ENCODE data around the gene RNF115.
"Not testable (repeated sequence)": the region's sequence is repeated elsewhere in the genome, so short reads cannot be mapped to it uniquely, and the experiment has no call there.

RNF115 gene

DNA sequence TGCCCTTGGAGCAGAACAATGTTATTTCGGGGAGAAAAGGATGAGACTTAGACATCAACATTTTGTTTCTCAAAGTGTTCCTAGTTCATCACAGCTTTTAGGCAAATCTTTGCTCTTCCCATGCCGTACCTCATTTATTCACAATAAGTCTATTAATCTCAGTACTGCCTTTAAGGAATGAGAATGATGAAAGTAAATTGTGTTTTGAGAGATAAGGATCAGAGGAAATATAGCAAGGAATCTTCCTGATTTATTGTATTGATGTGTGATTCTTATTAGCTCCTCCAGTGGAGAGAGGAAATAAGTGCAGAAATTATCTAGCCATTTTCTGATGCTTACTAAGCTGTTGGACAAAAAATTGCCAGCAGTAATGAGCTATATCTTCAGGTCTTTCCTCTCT lies 2.1 kb upstream of the RNF115 start:
- no peak overlapping the region for H2BK5ac ChIP-seq (ENCODE audit: low read depth, low read length, poor library complexity)
- no peak overlapping the region for H3K9ac ChIP-seq (ENCODE audit: low read length)
- H3K79me1 ChIP-seq (ENCODE audit: low read length), result peaks cover 7% of the 10 kb centered on the region
- H2AFZ ChIP-seq (ENCODE audit: insufficient read depth, low read length, poor library complexity), result no peak overlapping the region
- no peak for DNase-seq
- H3K4me1 ChIP-seq (ENCODE audit: control insufficient read depth in 1 of 2, insufficient read depth in 2 of 2, low read length in 2 of 2), result peaks cover 0 to 2% of the 10 kb centered on the region in 2 experiments
- no peak overlapping the region for H2AK5ac ChIP-seq (ENCODE audit: low read length)
- WGBS (ENCODE audit: extremely low coverage, insufficient coverage, insufficient read length), result no CpG with 5 or more reads among the region's 2 CpGs
- no peak overlapping the region for H3K14ac ChIP-seq (ENCODE audit: low read length)
- H2BK120ac ChIP-seq (ENCODE audit: insufficient read depth, low read length, poor library complexity), result no peak overlapping the region
- H4K12ac ChIP-seq (ENCODE audit: low read depth, low read length), result no peak overlapping the region
- H2BK12ac ChIP-seq (ENCODE audit: low read length), result no peak overlapping the region
- H4K8ac ChIP-seq (ENCODE audit: low read depth, low read length), result no peak overlapping the region
- H3K27ac ChIP-seq (ENCODE audit: low read depth, low read length), result no peak overlapping the region
- H3K4me3 ChIP-seq (ENCODE audit: low read depth, low read length), result no peak overlapping the region
- no peaks in the 10 kb centered on the region for H3K9me3 ChIP-seq (ENCODE audit: insufficient read depth, low read depth, low read length)
- H3K18ac ChIP-seq (ENCODE audit: low read length), result no peak overlapping the region
- H3K4me2 ChIP-seq (ENCODE audit: low read length), result no peak overlapping the region
- no peaks in the 10 kb centered on the region for H3K27me3 ChIP-seq (ENCODE audit: insufficient read depth, low read length)
- H3K23ac ChIP-seq (ENCODE audit: low read length), result no peak overlapping the region
- no peak overlapping the region for H3K4ac ChIP-seq (ENCODE audit: low read depth, low read length)
- H3K79me2 ChIP-seq (ENCODE audit: control insufficient read depth, insufficient read depth, low read length, poor library complexity), result peaks cover 6% of the 10 kb centered on the region
- no peak overlapping the region for H4K91ac ChIP-seq (ENCODE audit: low read depth, low read length)
- H3K36me3 ChIP-seq (ENCODE audit: control insufficient read depth in 1 of 2, insufficient read depth in 2 of 2, low read length in 2 of 2), result peaks cover 13 to 24% of the 10 kb centered on the region in 2 experiments

DNA sequence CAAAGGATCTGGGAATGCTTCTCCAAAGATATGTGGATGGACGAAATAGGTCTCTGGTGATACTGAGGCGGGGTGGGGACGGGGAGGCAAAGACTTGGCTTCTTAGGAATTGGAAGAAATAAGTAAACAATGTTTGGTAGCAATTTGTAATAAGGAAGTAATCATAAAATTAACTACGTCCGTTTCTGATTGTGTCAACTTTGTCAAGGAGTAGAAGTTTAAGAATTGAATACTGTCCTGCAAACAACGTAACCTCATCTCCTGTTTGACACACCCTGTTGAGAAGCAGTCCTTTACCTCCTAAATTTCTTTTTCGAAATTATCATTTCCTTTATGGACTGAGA lies 576 bp upstream of the RNF115 start:
- H2BK12ac ChIP-seq (ENCODE audit: low read length), result no peak overlapping the region
- H3K4me3 ChIP-seq (ENCODE audit: low read depth, low read length), result peak overlapping the region; percentile 88
- no CpG with 5 or more reads among the region's 7 CpGs for WGBS (ENCODE audit: extremely low coverage, insufficient coverage, insufficient read length)
- peak overlapping the region; percentile 39 for H3K4me2 ChIP-seq (ENCODE audit: low read length)
- peak overlapping the region; percentile 79 for H3K27ac ChIP-seq (ENCODE audit: low read depth, low read length)
- H3K4me1 ChIP-seq (ENCODE audit: control insufficient read depth in 1 of 2, insufficient read depth in 2 of 2, low read length in 2 of 2), result peaks cover 0 to 2% of the 10 kb centered on the region in 2 experiments
- peak overlapping the region; percentile 91 for H4K8ac ChIP-seq (ENCODE audit: low read depth, low read length)
- H3K14ac ChIP-seq (ENCODE audit: low read length), result peak overlapping the region; percentile 78
- peak overlapping the region; percentile 94 for H3K9ac ChIP-seq (ENCODE audit: low read length)
- peaks cover 7 to 16% of the 10 kb centered on the region in 2 experiments for H3K36me3 ChIP-seq (ENCODE audit: control insufficient read depth in 1 of 2, insufficient read depth in 2 of 2, low read length in 2 of 2)
- peak overlapping the region; percentile 49 for H4K91ac ChIP-seq (ENCODE audit: low read depth, low read length)
- no peaks in the 10 kb centered on the region for H3K27me3 ChIP-seq (ENCODE audit: insufficient read depth, low read length)
- H3K23ac ChIP-seq (ENCODE audit: low read length), result no peak overlapping the region
- H3K79me2 ChIP-seq (ENCODE audit: control insufficient read depth, insufficient read depth, low read length, poor library complexity), result peaks cover 6% of the 10 kb centered on the region
- H2AFZ ChIP-seq (ENCODE audit: insufficient read depth, low read length, poor library complexity), result peak overlapping the region; percentile 58
- no peaks in the 10 kb centered on the region for H3K9me3 ChIP-seq (ENCODE audit: insufficient read depth, low read depth, low read length)
- peak overlapping the region; percentile 13 for H3K4ac ChIP-seq (ENCODE audit: low read depth, low read length)
- H2AK5ac ChIP-seq (ENCODE audit: low read length), result no peak overlapping the region
- no peak for DNase-seq
- peak overlapping the region; percentile 84 for H4K12ac ChIP-seq (ENCODE audit: low read depth, low read length)
- peak overlapping the region; percentile 10 for H2BK5ac ChIP-seq (ENCODE audit: low read depth, low read length, poor library complexity)
- peaks cover 7% of the 10 kb centered on the region for H3K79me1 ChIP-seq (ENCODE audit: low read length)
- peak overlapping the region; percentile 37 for H2BK120ac ChIP-seq (ENCODE audit: insufficient read depth, low read length, poor library complexity)
- peak overlapping the region; percentile 73 for H3K18ac ChIP-seq (ENCODE audit: low read length)

DNA sequence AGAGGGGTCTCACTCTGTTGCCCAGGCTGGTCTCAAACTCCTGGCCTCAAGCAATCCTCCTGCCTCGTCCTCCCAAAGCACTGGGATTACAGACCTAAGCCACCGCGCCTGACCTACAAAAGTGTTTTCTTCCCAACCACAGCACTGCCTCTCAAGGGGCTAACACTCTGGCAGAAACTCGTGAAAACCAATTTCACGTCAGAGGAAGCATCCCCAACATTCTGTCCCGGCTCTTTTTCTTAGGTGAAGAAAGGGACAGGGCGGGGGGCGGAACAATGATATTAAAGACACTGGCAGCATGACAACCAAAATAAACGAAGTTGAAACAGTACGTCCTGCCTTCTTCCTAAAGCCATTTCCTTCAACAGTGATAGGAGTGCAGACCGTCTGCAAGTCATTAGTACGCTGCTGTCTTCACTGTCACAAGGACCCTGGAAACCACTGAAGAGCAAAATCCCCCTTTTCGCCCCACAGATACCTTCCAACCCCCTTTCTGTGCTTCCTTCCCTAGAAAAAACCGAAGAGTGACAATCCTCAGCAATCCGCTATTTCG lies 1.0 kb downstream of the RNF115 start:
- H3K9ac ChIP-seq (ENCODE audit: low read length), result not testable (repeated sequence)

DNA sequence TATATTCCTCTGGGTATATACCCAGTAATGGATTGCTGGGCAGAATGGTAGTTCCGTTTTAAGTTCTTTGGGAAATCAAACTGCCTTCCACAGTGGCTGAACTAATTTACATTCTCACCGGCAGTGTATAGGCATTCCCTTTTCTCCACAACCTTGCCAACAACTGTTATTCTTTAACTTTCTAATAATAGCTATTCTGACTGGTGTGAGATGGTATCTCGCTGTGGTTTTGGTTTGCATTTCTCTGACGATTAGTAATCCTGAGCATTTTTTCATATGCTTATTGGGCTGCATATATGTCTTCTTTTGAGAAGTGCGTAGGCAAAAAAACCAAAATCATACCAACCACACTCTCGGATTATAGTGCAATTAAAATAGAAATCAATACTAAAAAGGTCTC lies 5.8 kb downstream of the RNF115 start:
- not testable (repeated sequence) for H3K23ac ChIP-seq (ENCODE audit: low read length); H3K36me3 ChIP-seq (ENCODE audit: control insufficient read depth in 1 of 2, insufficient read depth in 2 of 2, low read length in 2 of 2); H2AFZ ChIP-seq (ENCODE audit: insufficient read depth, low read length, poor library complexity); H2AK5ac ChIP-seq (ENCODE audit: low read length); H3K9ac ChIP-seq (ENCODE audit: low read length); H3K27me3 ChIP-seq (ENCODE audit: insufficient read depth, low read length); H3K27ac ChIP-seq (ENCODE audit: low read depth, low read length); H3K4me3 ChIP-seq (ENCODE audit: low read depth, low read length); H3K79me1 ChIP-seq (ENCODE audit: low read length); H3K18ac ChIP-seq (ENCODE audit: low read length); H2BK12ac ChIP-seq (ENCODE audit: low read length); H4K8ac ChIP-seq (ENCODE audit: low read depth, low read length); H4K12ac ChIP-seq (ENCODE audit: low read depth, low read length); H2BK120ac ChIP-seq (ENCODE audit: insufficient read depth, low read length, poor library complexity); H3K14ac ChIP-seq (ENCODE audit: low read length); H3K4me1 ChIP-seq (ENCODE audit: control insufficient read depth in 1 of 2, insufficient read depth in 2 of 2, low read length in 2 of 2); H3K9me3 ChIP-seq (ENCODE audit: insufficient read depth, low read depth, low read length); H2BK5ac ChIP-seq (ENCODE audit: low read depth, low read length, poor library complexity); H3K79me2 ChIP-seq (ENCODE audit: control insufficient read depth, insufficient read depth, low read length, poor library complexity); H4K91ac ChIP-seq (ENCODE audit: low read depth, low read length); H3K4ac ChIP-seq (ENCODE audit: low read depth, low read length); H3K4me2 ChIP-seq (ENCODE audit: low read length)
- peak in 1 of 2 donors; percentile 26 for DNase-seq
- WGBS (ENCODE audit: extremely low coverage, insufficient coverage, insufficient read length), result no CpG with 5 or more reads among the region's 6 CpGs

More for the DNA sequence above, 1.0 kb downstream of the RNF115 start:
- H2BK12ac ChIP-seq (ENCODE audit: low read length); H3K9me3 ChIP-seq (ENCODE audit: insufficient read depth, low read depth, low read length); H4K8ac ChIP-seq (ENCODE audit: low read depth, low read length); H3K79me2 ChIP-seq (ENCODE audit: control insufficient read depth, insufficient read depth, low read length, poor library complexity); H2BK5ac ChIP-seq (ENCODE audit: low read depth, low read length, poor library complexity); DNase-seq; H3K79me1 ChIP-seq (ENCODE audit: low read length); H3K14ac ChIP-seq (ENCODE audit: low read length); H3K36me3 ChIP-seq (ENCODE audit: control insufficient read depth in 1 of 2, insufficient read depth in 2 of 2, low read length in 2 of 2); H3K23ac ChIP-seq (ENCODE audit: low read length); H3K4me1 ChIP-seq (ENCODE audit: control insufficient read depth in 1 of 2, insufficient read depth in 2 of 2, low read length in 2 of 2); H4K12ac ChIP-seq (ENCODE audit: low read depth, low read length); H3K18ac ChIP-seq (ENCODE audit: low read length); H3K27me3 ChIP-seq (ENCODE audit: insufficient read depth, low read length); H3K4ac ChIP-seq (ENCODE audit: low read depth, low read length); H2AK5ac ChIP-seq (ENCODE audit: low read length); H4K91ac ChIP-seq (ENCODE audit: low read depth, low read length); H3K27ac ChIP-seq (ENCODE audit: low read depth, low read length); H2AFZ ChIP-seq (ENCODE audit: insufficient read depth, low read length, poor library complexity); H3K4me3 ChIP-seq (ENCODE audit: low read depth, low read length); H3K4me2 ChIP-seq (ENCODE audit: low read length); H2BK120ac ChIP-seq (ENCODE audit: insufficient read depth, low read length, poor library complexity): not testable (repeated sequence)
- WGBS (ENCODE audit: extremely low coverage, insufficient coverage, insufficient read length), result no CpG with 5 or more reads among the region's 16 CpGs

All from trophoblast cell (in vitro differentiated cells and primary cell).